GM10248 (cell line): Measurements from ENCODE around the gene CLMN.
A peak's percentile ranks its signal among the peaks of the same experiment; 100 is the strongest.

Source experiments
- CTCF ChIA-PET: fragments of 300-600 bp; sonication (Branson Sonifier 250); formaldehyde crosslinking; extraction: SDS; loops from one replicate; lab custom pipeline; 2021; ENCODE audit warnings: antibody characterized with exemption; lab: Yijun Ruan, JAX
- POLR2A ChIA-PET: fragments of 350-650 bp; sonication (Branson Sonifier 250); formaldehyde crosslinking; extraction: SDS; loops from one replicate; lab custom pipeline; 2020; ENCODE audit warnings: antibody characterized with exemption; lab: Yijun Ruan, JAX
- DNase-seq: peaks from one replicate; pipeline ENCODE4 v3.0.0; 2012; ENCODE audit errors: extremely low spot score
- TF ChIP-seq, protein P1 (sequence below): IDR thresholded peaks from 2 replicates; pipeline ENCODE4 v1.5.1; 2012; ENCODE audit warnings: mild to moderate bottlenecking, low read depth; ENCODE audit errors: extremely low read depth, missing control alignments, control extremely low read depth

Gene CLMN

GRCh38 chr14:95361373-95362137 lies 41.8 kb upstream of the CLMN start:
- TF ChIP-seq, protein P1, sequence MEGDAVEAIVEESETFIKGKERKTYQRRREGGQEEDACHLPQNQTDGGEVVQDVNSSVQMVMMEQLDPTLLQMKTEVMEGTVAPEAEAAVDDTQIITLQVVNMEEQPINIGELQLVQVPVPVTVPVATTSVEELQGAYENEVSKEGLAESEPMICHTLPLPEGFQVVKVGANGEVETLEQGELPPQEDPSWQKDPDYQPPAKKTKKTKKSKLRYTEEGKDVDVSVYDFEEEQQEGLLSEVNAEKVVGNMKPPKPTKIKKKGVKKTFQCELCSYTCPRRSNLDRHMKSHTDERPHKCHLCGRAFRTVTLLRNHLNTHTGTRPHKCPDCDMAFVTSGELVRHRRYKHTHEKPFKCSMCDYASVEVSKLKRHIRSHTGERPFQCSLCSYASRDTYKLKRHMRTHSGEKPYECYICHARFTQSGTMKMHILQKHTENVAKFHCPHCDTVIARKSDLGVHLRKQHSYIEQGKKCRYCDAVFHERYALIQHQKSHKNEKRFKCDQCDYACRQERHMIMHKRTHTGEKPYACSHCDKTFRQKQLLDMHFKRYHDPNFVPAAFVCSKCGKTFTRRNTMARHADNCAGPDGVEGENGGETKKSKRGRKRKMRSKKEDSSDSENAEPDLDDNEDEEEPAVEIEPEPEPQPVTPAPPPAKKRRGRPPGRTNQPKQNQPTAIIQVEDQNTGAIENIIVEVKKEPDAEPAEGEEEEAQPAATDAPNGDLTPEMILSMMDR, result peak; percentile 63
- DNase-seq, result peak; percentile 74
- CTCF ChIA-PET, result interaction anchor here (0.8 to 3.0 kb wide), 20 partner anchors 9 to 243 kb away, joined by 3 to 16 read pairs (median 4); no protein-coding TSS in a partner anchor
- POLR2A ChIA-PET, result no interaction called here

- TF ChIP-seq, protein P1, result no peak
- ChIA-PET POLR2A (no interaction called here), CTCF (interaction anchor here (1.2 to 3.0 kb wide), 9 partner anchors 9 to 130 kb away, joined by 3 to 16 read pairs (median 7); no protein-coding TSS in a partner anchor)
- DNase-seq, result no peak
Measured at GRCh38 chr14:95360828-95361227, 41.1 kb upstream of the CLMN start.

GRCh38 chr14:95359994-95360826 lies 40.5 kb upstream of the CLMN start:
- ChIA-PET CTCF (interaction anchor here (1.2 to 3.0 kb wide), 8 partner anchors 8 to 130 kb away, joined by 3 to 16 read pairs (median 8); no protein-coding TSS in a partner anchor), POLR2A (no interaction called here)
- peak; percentile 60 for DNase-seq
- TF ChIP-seq, protein P1, result no peak

DNA sequence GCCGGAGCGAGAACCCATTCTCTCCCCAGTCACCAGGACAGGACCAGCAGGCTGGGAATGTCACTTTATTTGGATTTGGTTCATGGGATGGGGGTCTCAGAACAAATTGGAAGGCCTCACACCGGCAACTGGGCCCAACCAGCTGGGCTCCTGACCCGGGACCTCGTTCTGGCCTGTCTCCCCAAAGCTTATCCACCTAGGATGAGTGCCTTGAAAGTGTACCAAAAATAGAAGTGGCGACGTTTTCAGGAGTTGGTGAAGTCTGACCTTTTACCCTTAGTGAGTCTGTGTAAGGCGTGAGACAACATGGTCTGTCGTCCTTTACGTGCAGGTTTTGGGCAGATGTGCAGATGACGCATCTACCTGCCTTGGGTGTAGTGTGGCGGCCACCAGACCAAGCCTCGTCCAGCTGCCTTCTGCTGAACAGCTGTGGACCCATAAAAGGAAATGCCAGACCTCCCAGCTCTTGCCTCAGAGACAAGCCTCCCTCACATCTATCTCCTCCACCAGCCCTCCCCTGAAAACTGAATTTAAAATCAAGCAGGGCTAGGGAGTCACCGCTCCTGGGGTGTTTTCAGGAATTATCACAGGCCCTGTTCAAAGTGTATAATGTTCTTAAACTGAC lies 36.6 kb upstream of the CLMN start:
- TF ChIP-seq, protein P1, result no peak
- CTCF ChIA-PET, result no interaction called here
- POLR2A ChIA-PET, result no interaction called here
- DNase-seq, result no peak

DNA sequence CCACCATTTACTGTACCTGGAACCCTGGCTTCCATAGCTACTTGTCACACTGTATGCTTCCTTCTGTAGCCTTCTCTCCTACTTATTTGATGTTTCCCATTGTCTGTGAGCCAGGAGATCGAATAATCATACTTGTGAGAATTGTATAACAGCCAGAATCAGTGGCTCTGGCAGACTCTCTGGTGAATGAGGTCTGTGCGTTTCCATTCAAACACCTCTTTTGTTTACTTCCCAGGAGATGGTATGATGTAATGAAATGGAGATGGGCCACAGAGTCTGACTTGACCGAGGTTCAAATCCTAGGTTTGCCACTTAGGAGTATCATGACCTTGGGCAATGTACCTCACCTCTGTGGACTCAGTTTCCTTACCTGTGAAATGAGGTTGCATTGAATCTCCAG lies 35.7 kb upstream of the CLMN start:
- TF ChIP-seq, protein P1, result no peak
- POLR2A ChIA-PET, result interaction anchor here (0.6 kb wide), 1 partner anchor 42 kb away, joined by 3 read pairs; no protein-coding TSS in a partner anchor
- CTCF ChIA-PET, result no interaction called here
- DNase-seq, result no peak

DNA sequence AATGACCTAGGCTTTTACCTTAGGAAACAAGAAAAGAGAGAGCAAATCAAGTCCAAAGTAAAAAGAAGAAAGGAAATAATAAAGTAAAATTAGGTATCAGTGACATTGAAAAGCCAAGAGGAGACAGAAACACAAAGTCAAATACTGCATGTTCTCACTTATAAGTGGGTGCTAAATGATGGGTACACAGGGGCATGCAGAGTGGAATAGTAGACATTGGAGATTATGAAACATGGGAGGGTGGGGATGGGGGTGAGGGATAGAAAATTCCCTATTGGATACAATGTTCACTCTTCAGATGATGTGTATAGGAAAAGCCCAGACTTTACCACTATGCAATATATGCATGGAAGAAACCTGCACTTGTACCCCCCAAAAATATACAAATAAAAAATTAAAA lies 35.1 kb upstream of the CLMN start:
- no peak for DNase-seq
- TF ChIP-seq, protein P1, result no peak
- ChIA-PET CTCF (no interaction called here), POLR2A (no interaction called here)
